Tibial nerve (tissue), 4 donors: ENCODE measurements around the gene ALDH18A1. TPM values are rescaled to one million over a fixed set of nuclear protein-coding genes. Genes with fewer than 3 reads are reported as not detected.

Experiments used
- DNase-seq, 2 donors: peaks; one replicate each; pipeline ENCODE4 v3.0.0-alpha.2; 2019; ENCODE audit warnings: low spot score in 2 of 2
- H3K27ac ChIP-seq, 4 donors: fragments of 200-600 bp; sonication (generic) in 3 of 4; one replicate each; pipeline ENCODE4 v1.5.1; 2017 to 2019; ENCODE audit warnings: mild to moderate bottlenecking in 1 of 4
- H3K27me3 ChIP-seq, 2 donors: fragments of 200-600 bp; sonication (generic) in 1 of 2; one replicate each; pipeline versions ENCODE4 v1.5.1 to v1.6.0; 2017 to 2019
- H3K36me3 ChIP-seq, 3 donors: fragments of 200-600 bp; sonication (generic); one replicate each; pipeline ENCODE4 v1.5.1; 2018 to 2019
- H3K4me1 ChIP-seq, 4 donors: fragments of 200-600 bp; sonication (generic) in 3 of 4; one replicate each; pipeline ENCODE4 v1.5.1; 2017 to 2019
- H3K4me3 ChIP-seq, 4 donors: fragments of 200-600 bp; sonication (generic) in 3 of 4; one replicate each; pipeline ENCODE4 v1.5.1; 2017 to 2019; ENCODE audit warnings: mild to moderate bottlenecking in 1 of 4, moderate library complexity in 1 of 4
- H3K9me3 ChIP-seq, 4 donors: fragments of 200-600 bp; sonication (generic) in 3 of 4; one replicate each; pipeline ENCODE4 v1.5.1; 2017 to 2019
- EP300 ChIP-seq, 2 donors: sonication (generic); formaldehyde crosslinking; IDR thresholded peaks; one replicate each; pipeline ENCODE4 v1.6.1; 2017; ENCODE audit warnings: antibody characterized with exemption in 2 of 2, mild to moderate bottlenecking in 1 of 2
- POLR2A ChIP-seq, 2 donors: fragments of 450-650 bp; IDR thresholded peaks; one replicate each; pipeline ENCODE4 v1.6.1; 2017; ENCODE audit warnings: antibody characterized with exemption in 2 of 2, mild to moderate bottlenecking in 2 of 2, moderate library complexity in 2 of 2
- WGBS, 2 donors: methylation state at CpG; one replicate each; pipeline ENCODE4 v1.1.5; 2018; 5-methylcytosine and 5-hydroxymethylcytosine counted together
- total RNA-seq, 4 donors: library from RNA; depleted of rRNA; stranded (reverse); fragments of >200 nt; gene quantifications; one replicate each; pipeline ENCODE4 v1.1.0, GENCODE V29; 2016
- TF ChIP-seq, protein P1 (sequence below), 5 experiments: fragments of 200-600 bp in 3 of 5; fragments of 450-650 bp in 2 of 5; sonication (generic) in 3 of 5; IDR thresholded peaks; one replicate each; pipeline ENCODE4 v1.5.1; 2016 to 2019; ENCODE audit warnings: antibody characterized with exemption in 5 of 5, mild to moderate bottlenecking in 3 of 5, moderate library complexity in 2 of 5

ALDH18A1 gene
- total RNA-seq, 4 donors from 2014 or later: 12.0 to 26.7 (median 17.3) TPM

- no peaks in the 10 kb centered on the region for H3K27me3 ChIP-seq
- H3K27ac ChIP-seq: peak overlapping the region; percentile 52 to 93 (median 70)
- TF ChIP-seq POLR2A (IDR thresholded peaks at IDR 0.05) (peak in 1 of 2 donors; percentile 18), EP300 (IDR thresholded peaks at IDR 0.05) (peak in 1 of 2 donors; percentile 47)
- TF ChIP-seq, protein P1, sequence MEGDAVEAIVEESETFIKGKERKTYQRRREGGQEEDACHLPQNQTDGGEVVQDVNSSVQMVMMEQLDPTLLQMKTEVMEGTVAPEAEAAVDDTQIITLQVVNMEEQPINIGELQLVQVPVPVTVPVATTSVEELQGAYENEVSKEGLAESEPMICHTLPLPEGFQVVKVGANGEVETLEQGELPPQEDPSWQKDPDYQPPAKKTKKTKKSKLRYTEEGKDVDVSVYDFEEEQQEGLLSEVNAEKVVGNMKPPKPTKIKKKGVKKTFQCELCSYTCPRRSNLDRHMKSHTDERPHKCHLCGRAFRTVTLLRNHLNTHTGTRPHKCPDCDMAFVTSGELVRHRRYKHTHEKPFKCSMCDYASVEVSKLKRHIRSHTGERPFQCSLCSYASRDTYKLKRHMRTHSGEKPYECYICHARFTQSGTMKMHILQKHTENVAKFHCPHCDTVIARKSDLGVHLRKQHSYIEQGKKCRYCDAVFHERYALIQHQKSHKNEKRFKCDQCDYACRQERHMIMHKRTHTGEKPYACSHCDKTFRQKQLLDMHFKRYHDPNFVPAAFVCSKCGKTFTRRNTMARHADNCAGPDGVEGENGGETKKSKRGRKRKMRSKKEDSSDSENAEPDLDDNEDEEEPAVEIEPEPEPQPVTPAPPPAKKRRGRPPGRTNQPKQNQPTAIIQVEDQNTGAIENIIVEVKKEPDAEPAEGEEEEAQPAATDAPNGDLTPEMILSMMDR (IDR thresholded peaks at IDR 0.05): no peak
- WGBS, 2 donors: 36 to 41% methylated on average over 4 of the region's 4 CpGs
- peak overlapping the region; percentile 16 to 92 (median 74) for H3K4me3 ChIP-seq
- H3K4me1 ChIP-seq: peaks cover 0 to 29% (median 2%) of the 10 kb centered on the region in 4 donors
- no peak for DNase-seq
- no peaks in the 10 kb centered on the region for H3K36me3 ChIP-seq
- no peaks in the 10 kb centered on the region for H3K9me3 ChIP-seq
Observed at GRCh38 chr10:95559471-95559870, 97.0 kb downstream of the ALDH18A1 start.

DNA sequence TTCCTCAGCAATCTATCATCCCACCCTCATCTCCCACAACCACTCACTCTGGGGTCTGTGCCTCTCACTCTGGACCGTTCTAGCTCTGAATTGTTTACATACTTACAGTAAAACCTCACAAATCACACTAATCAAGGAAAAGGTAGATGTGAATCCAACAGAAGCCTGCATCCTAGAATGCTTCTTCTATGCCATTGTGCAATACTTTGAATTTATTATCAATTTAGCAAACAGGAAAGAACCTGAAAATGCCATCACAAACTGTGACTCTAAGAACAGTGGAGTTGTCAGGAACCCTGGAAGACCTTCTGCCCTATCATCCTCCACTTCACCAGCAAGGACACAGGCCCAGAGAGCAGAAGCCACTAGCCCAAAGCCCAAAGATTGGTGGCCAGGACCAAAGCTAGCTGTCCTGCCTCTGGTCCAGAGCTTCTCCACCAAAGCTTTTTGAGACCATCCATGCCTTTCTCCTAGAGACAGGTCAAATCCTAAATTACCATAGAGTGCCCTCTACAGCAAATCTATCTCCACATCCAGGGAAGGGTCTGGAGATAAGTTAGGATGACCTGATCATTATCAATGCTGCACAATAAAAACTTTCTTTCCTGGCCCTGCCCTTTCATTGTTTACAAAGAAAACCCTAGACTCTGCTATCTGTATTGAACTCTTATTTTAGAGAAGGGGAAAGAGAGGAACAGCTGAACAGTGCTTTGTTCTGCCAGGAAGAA lies 97.8 kb downstream of the ALDH18A1 start:
- Histone ChIP-seq H3K27ac (peak overlapping the region; percentile 52 to 93 (median 70)), H3K4me1 (peaks cover 0 to 29% (median 2%) of the 10 kb centered on the region in 4 donors), H3K9me3 (peaks cover 0 to under 1% (median 0%) of the 10 kb centered on the region in 4 donors), H3K27me3 (no peaks in the 10 kb centered on the region), H3K36me3 (no peaks in the 10 kb centered on the region), H3K4me3 (peak overlapping the region; percentile 16 to 92 (median 74))
- TF ChIP-seq POLR2A (IDR thresholded peaks at IDR 0.05): no peak
- TF ChIP-seq, protein P1 (IDR thresholded peaks at IDR 0.05): no peak
- TF ChIP-seq EP300 (IDR thresholded peaks at IDR 0.05): no peak
- no peak for DNase-seq
- 60 to 80% methylated on average over 1 of the region's 1 CpG for WGBS, 2 donors

GRCh38 chr10:95556994-95557767 lies 99.3 kb downstream of the ALDH18A1 start:
- peak overlapping the region in 2 of 4 donors; percentile 86 to 93 for H3K27ac ChIP-seq

More at GRCh38 chr10:95556994-95557767, 99.3 kb downstream of the ALDH18A1 start:
- peaks cover 0 to 29% (median 2%) of the 10 kb centered on the region in 4 donors for H3K4me1 ChIP-seq
- no peaks in the 10 kb centered on the region for H3K36me3 ChIP-seq
- no peaks in the 10 kb centered on the region for H3K27me3 ChIP-seq
- no peak for DNase-seq
- H3K9me3 ChIP-seq: peaks cover 0 to 11% (median 0%) of the 10 kb centered on the region in 4 donors
- 71 to 74% methylated on average over 8 of the region's 8 CpGs for WGBS, 2 donors
- TF ChIP-seq, protein P1 (IDR thresholded peaks at IDR 0.05): no peak
- TF ChIP-seq POLR2A (IDR thresholded peaks at IDR 0.05) (no peak), EP300 (IDR thresholded peaks at IDR 0.05) (no peak)
- peak overlapping the region in 1 of 4 donors; percentile 83 for H3K4me3 ChIP-seq

Other genes starting within 250 kb of the ALDH18A1 start
- gene SORBS1, start 95.3 kb downstream of the ALDH18A1 start, total RNA-seq: 100 to 1,000 TPM; 427 to 623 (median 567) TPM
- 10 to 100 TPM; 18.6 to 34.3 (median 21.7) TPM for gene TCTN3, start 37.2 kb upstream of the ALDH18A1 start, total RNA-seq
- 10 to 100 TPM; 12.6 to 33.0 (median 26.1) TPM for gene ENTPD1, start 99.5 kb upstream of the ALDH18A1 start, total RNA-seq